GM23248 (cell line): ENCODE data around the gene MOXD1.

Experiments used
- EZH2 ChIP-seq: fragments of 200-600 bp; sonication (generic); IDR thresholded peaks from 2 replicates; pipeline ENCODE4 v1.6.1; 2018; ENCODE audit warnings: antibody characterized with exemption, mild to moderate bottlenecking; ENCODE audit not compliant: insufficient read depth, poor library complexity, severe bottlenecking
- EZH2phosphoT487 ChIP-seq: fragments of 200-600 bp; sonication (generic); IDR thresholded peaks from 2 replicates; pipeline ENCODE4 v1.6.1; 2018; ENCODE audit warnings: antibody characterized with exemption, moderate library complexity, mild to moderate bottlenecking, low read depth; ENCODE audit not compliant: insufficient read depth

- TF ChIP-seq EZH2 (no peak), EZH2phosphoT487 (no peak)
These were observed 477 bp upstream of the MOXD1 start for GRCh38 chr6:132401618-132402285.
